Measurements from ENCODE around the gene RIPOR3. TPM values are rescaled to one million over a fixed set of nuclear protein-coding genes. Genes with fewer than 3 reads are reported as not detected.

The RIPOR3 gene
- total and polyA plus RNA-seq, 11 donors: 2.4 to 20.7 (median 4.9) TPM

GRCh38 chr20:50659975-50660670 is 31.2 kb downstream of the RIPOR3 start:
- peaks cover 6 to 77% (median 49%) of the 10 kb centered on the region in 12 donors for H3K4me1 ChIP-seq

GRCh38 chr20:50658804-50659380 is 32.5 kb downstream of the RIPOR3 start:
- Histone ChIP-seq H3K27me3 (no peaks in the 10 kb centered on the region), H3K9me3 (no peaks in the 10 kb centered on the region), H3K36me3 (no peaks in the 10 kb centered on the region), H3K4me3 (no peak overlapping the region), H3K4me1 (peaks cover 8 to 83% (median 54%) of the 10 kb centered on the region in 12 donors), H3K27ac (peak overlapping the region; percentile 9 to 87 (median 70))
- intact Hi-C loops (cut with DNase I): loop anchor here in 2 of 10 donors (5.0 kb wide), 2 partner anchors 53 to 63 kb away; no protein-coding TSS in a partner anchor
- peak in 3 of 4 donors; percentile 41 to 64 (median 58) for ATAC-seq
- DNase-seq: peak in 3 of 5 donors; percentile 32 to 48 (median 41)
- 18 to 36% (median 26%) methylated on average over 10 of the region's 10 CpGs for WGBS, 4 donors
- no peak for TF ChIP-seq POLR2A (IDR thresholded peaks at IDR 0.05)
- TF ChIP-seq, protein P1, sequence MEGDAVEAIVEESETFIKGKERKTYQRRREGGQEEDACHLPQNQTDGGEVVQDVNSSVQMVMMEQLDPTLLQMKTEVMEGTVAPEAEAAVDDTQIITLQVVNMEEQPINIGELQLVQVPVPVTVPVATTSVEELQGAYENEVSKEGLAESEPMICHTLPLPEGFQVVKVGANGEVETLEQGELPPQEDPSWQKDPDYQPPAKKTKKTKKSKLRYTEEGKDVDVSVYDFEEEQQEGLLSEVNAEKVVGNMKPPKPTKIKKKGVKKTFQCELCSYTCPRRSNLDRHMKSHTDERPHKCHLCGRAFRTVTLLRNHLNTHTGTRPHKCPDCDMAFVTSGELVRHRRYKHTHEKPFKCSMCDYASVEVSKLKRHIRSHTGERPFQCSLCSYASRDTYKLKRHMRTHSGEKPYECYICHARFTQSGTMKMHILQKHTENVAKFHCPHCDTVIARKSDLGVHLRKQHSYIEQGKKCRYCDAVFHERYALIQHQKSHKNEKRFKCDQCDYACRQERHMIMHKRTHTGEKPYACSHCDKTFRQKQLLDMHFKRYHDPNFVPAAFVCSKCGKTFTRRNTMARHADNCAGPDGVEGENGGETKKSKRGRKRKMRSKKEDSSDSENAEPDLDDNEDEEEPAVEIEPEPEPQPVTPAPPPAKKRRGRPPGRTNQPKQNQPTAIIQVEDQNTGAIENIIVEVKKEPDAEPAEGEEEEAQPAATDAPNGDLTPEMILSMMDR (IDR thresholded peaks at IDR 0.05): peak in 8 of 12 donors; percentile 11 to 48 (median 22)

More at GRCh38 chr20:50659975-50660670, 31.2 kb downstream of the RIPOR3 start:
- intact Hi-C loops (cut with DNase I): loop anchor here in 5 of 10 donors (5.0 to 10.0 kb wide), 5 partner anchors 52 to 87 kb away; no protein-coding TSS in a partner anchor
- DNase-seq: no peak
- TF ChIP-seq, protein P1 (IDR thresholded peaks at IDR 0.05): no peak
- TF ChIP-seq POLR2A (IDR thresholded peaks at IDR 0.05): no peak
- no peak for ATAC-seq
- Histone ChIP-seq H3K27me3 (no peaks in the 10 kb centered on the region), H3K4me3 (no peak overlapping the region), H3K9me3 (no peaks in the 10 kb centered on the region), H3K36me3 (no peaks in the 10 kb centered on the region), H3K27ac (peak overlapping the region; percentile 37 to 87 (median 70))
- 80 to 93% (median 87%) methylated on average over 6 of the region's 6 CpGs for WGBS, 4 donors

GRCh38 chr20:50655311-50655880 is 35.9 kb downstream of the RIPOR3 start:
- no peaks in the 10 kb centered on the region for H3K36me3 ChIP-seq
- DNase-seq (peak; percentile 68 to 85 (median 79)), ATAC-seq (peak; percentile 68 to 84 (median 78))
- no peaks in the 10 kb centered on the region for H3K9me3 ChIP-seq
- intact Hi-C loops (cut with DNase I): loop anchor here in 2 of 10 donors (5.0 kb wide), 2 partner anchors 57 to 67 kb away; no protein-coding TSS in a partner anchor
- peaks cover 3 to 52% (median 31%) of the 10 kb centered on the region in 12 donors for H3K4me1 ChIP-seq
- no peaks in the 10 kb centered on the region for H3K27me3 ChIP-seq
- H3K4me3 ChIP-seq: peak overlapping the region in 7 of 12 donors; percentile 6 to 33 (median 14)
- H3K27ac ChIP-seq: peak overlapping the region; percentile 54 to 86 (median 76)
- TF ChIP-seq, protein P1 (IDR thresholded peaks at IDR 0.05): no peak
- peak in 1 of 2 donors; percentile 17 for TF ChIP-seq POLR2A (IDR thresholded peaks at IDR 0.05)
- 30 to 36% (median 33%) methylated on average over 12 to 16 of the region's 16 CpGs for WGBS, 4 donors
